Hepatocyte (in vitro differentiated cells): ENCODE measurements around the gene MRPL36. TPM values are rescaled to one million over a fixed set of nuclear protein-coding genes. Genes with fewer than 3 reads are reported as not detected.

Experiments
- DNase-seq: peaks from one replicate; pipeline ENCODE4 v3.0.0-alpha.2; 2016; ENCODE audit warnings: low spot score
- H2AFZ ChIP-seq: fragments of 200-600 bp; sonication (generic); 2 replicates; pipeline ENCODE4 v1.6.0; 2016; ENCODE audit warnings: antibody characterized with exemption, mild to moderate bottlenecking
- H3K27ac ChIP-seq: fragments of 200-600 bp; sonication (generic); 2 replicates; pipeline ENCODE4 v1.5.1; 2016; ENCODE audit warnings: mild to moderate bottlenecking
- H3K27me3 ChIP-seq: fragments of 200-600 bp; sonication (generic); 2 replicates; pipeline ENCODE4 v1.6.1; 2016
- H3K36me3 ChIP-seq: fragments of 200-600 bp; sonication (generic); replicated peaks from 2 replicates; pipeline ENCODE4 v1.5.1; 2016; ENCODE audit warnings: low read depth; ENCODE audit not compliant: insufficient read depth
- H3K4me1 ChIP-seq: fragments of 200-600 bp; sonication (generic); 2 replicates; pipeline ENCODE4 v1.5.1; 2016; ENCODE audit warnings: mild to moderate bottlenecking, moderate library complexity; ENCODE audit not compliant: insufficient read depth
- H3K4me2 ChIP-seq: fragments of 200-600 bp; sonication (generic); 2 replicates; pipeline ENCODE4 v1.6.0; 2016
- H3K4me3 ChIP-seq: fragments of 200-600 bp; sonication (generic); 2 replicates; pipeline ENCODE4 v1.5.1; 2016; ENCODE audit warnings: mild to moderate bottlenecking
- H3K79me2 ChIP-seq: fragments of 200-600 bp; sonication (generic); 2 replicates; pipeline ENCODE4 v1.6.0; 2017; ENCODE audit warnings: mild to moderate bottlenecking
- H3K9me2 ChIP-seq: fragments of 200-600 bp; sonication (generic); replicated peaks from 2 replicates; pipeline ENCODE4 v1.6.0; 2017; ENCODE audit warnings: mild to moderate bottlenecking; ENCODE audit not compliant: insufficient read depth
- H3K9me3 ChIP-seq: fragments of 200-600 bp; sonication (generic); 2 replicates; pipeline ENCODE4 v1.5.1; 2016; ENCODE audit warnings: low read depth, mild to moderate bottlenecking
- H4K20me1 ChIP-seq: fragments of 200-600 bp; sonication (generic); 2 replicates; pipeline ENCODE4 v1.6.0; 2016; ENCODE audit warnings: mild to moderate bottlenecking; ENCODE audit not compliant: insufficient read depth, poor library complexity, severe bottlenecking
- EZH2 ChIP-seq: fragments of 200-600 bp; sonication (generic); IDR thresholded peaks from 2 replicates; pipeline ENCODE4 v1.6.1; 2016; ENCODE audit warnings: antibody characterized with exemption, mild to moderate bottlenecking, borderline replicate concordance
- EZH2phosphoT487 ChIP-seq: fragments of 200-600 bp; sonication (generic); IDR thresholded peaks from one replicate; pipeline ENCODE4 v1.6.1; 2018; ENCODE audit warnings: antibody characterized with exemption, mild to moderate bottlenecking, low read depth, moderate library complexity; ENCODE audit not compliant: unreplicated experiment, severe bottlenecking
- WGBS: methylation state at CpG from one replicate; pipeline ENCODE4 v1.1.6; 2016; ENCODE audit warnings: low lambda C conversion rate; ENCODE audit errors: missing lambda C conversion rate; 5-methylcytosine and 5-hydroxymethylcytosine counted together
- polyA plus RNA-seq: library from polyadenylated mRNA; unstranded; fragments of >200 nt; fragmentation: Nextera tagmentation; extraction: Ambion mirVana; gene quantifications from 2 replicates; pipeline ENCODE4 v1.2.1, GENCODE V29; 2016
- total RNA-seq: library from RNA; depleted of rRNA; stranded (reverse); fragments of >200 nt; gene quantifications from 2 replicates; pipeline ENCODE4 v1.2.3, GENCODE V29; 2014
- TF ChIP-seq, protein P1 (sequence below): fragments of 200-600 bp; sonication (generic); IDR thresholded peaks from 2 replicates; pipeline ENCODE4 v1.5.1; 2016; ENCODE audit warnings: antibody characterized with exemption, mild to moderate bottlenecking; ENCODE audit not compliant: poor library complexity

MRPL36 gene
- total and polyA plus RNA-seq, 2 experiments from 2014 or later = 25.6 to 107 TPM

DNA sequence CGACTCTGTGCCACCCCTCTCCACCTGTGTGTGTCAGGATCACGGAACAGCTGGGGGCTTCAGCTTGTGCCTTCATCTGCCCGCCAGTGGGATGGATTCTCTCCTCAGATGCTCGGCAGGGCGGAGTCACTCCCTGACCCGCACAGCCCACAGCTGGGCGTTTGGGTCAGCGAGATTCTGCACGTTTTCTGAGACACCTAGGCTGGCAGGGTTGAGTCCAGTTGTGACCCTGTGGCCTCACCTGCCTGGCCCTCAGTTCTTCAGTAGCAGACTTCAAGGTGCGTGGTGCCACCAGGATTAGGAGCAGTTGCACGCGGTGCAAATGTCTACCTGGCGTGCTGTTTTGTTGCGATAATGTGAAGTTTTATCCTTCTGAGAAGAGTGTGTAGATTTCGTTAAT, 6.6 kb upstream of the MRPL36 start:
- peaks cover 2% of the 10 kb centered on the region for H4K20me1 ChIP-seq
- no peaks in the 10 kb centered on the region for H3K27me3 ChIP-seq
- no peaks in the 10 kb centered on the region for H3K36me3 ChIP-seq
- H3K4me3 ChIP-seq = no peak overlapping the region
- H3K9me2 ChIP-seq = no peaks in the 10 kb centered on the region
- no peaks in the 10 kb centered on the region for H3K9me3 ChIP-seq
- H3K27ac ChIP-seq = no peak overlapping the region
- no peak overlapping the region for H2AFZ ChIP-seq
- no peak for TF ChIP-seq EZH2
- TF ChIP-seq, protein P1, sequence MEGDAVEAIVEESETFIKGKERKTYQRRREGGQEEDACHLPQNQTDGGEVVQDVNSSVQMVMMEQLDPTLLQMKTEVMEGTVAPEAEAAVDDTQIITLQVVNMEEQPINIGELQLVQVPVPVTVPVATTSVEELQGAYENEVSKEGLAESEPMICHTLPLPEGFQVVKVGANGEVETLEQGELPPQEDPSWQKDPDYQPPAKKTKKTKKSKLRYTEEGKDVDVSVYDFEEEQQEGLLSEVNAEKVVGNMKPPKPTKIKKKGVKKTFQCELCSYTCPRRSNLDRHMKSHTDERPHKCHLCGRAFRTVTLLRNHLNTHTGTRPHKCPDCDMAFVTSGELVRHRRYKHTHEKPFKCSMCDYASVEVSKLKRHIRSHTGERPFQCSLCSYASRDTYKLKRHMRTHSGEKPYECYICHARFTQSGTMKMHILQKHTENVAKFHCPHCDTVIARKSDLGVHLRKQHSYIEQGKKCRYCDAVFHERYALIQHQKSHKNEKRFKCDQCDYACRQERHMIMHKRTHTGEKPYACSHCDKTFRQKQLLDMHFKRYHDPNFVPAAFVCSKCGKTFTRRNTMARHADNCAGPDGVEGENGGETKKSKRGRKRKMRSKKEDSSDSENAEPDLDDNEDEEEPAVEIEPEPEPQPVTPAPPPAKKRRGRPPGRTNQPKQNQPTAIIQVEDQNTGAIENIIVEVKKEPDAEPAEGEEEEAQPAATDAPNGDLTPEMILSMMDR = no peak
- WGBS = 95% methylated on average over 15 of the region's 15 CpGs
- peaks cover 45% of the 10 kb centered on the region for H3K79me2 ChIP-seq
- no peak overlapping the region for H3K4me2 ChIP-seq
- peaks cover 7% of the 10 kb centered on the region for H3K4me1 ChIP-seq
- no peak for DNase-seq

DNA sequence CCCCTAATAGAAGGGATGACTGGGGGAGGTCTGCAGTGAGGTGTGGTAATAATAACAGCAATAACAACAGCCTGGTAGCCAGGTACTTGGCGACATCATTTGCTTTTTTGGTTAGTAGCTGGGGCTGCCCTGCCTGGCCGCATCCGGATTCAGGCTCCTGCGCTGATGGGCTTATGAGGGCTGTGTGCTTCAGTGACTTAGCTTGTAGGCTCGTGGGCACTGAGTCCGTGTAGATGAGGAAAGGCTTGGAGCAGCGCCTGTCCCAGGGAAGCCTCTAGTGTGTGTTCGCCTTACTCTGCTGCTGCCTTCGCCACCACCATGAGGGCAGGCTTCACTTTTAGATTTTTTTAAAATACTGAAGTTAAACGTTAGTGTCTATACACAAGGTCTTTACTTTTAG, 6.1 kb upstream of the MRPL36 start:
- no peaks in the 10 kb centered on the region for H3K36me3 ChIP-seq
- no peak for TF ChIP-seq EZH2phosphoT487
- TF ChIP-seq, protein P1 = no peak
- no peak for TF ChIP-seq EZH2
- no peaks in the 10 kb centered on the region for H3K9me3 ChIP-seq
- peaks cover 7% of the 10 kb centered on the region for H3K4me1 ChIP-seq
- H3K9me2 ChIP-seq = no peaks in the 10 kb centered on the region
- H3K79me2 ChIP-seq = peaks cover 44% of the 10 kb centered on the region
- peaks cover 2% of the 10 kb centered on the region for H4K20me1 ChIP-seq
- H3K27ac ChIP-seq = no peak overlapping the region
- no peak overlapping the region for H3K4me3 ChIP-seq
- DNase-seq = no peak
- 98% methylated on average over 10 of the region's 10 CpGs for WGBS
- H2AFZ ChIP-seq = no peak overlapping the region
- H3K27me3 ChIP-seq = no peaks in the 10 kb centered on the region
- H3K4me2 ChIP-seq = no peak overlapping the region

DNA sequence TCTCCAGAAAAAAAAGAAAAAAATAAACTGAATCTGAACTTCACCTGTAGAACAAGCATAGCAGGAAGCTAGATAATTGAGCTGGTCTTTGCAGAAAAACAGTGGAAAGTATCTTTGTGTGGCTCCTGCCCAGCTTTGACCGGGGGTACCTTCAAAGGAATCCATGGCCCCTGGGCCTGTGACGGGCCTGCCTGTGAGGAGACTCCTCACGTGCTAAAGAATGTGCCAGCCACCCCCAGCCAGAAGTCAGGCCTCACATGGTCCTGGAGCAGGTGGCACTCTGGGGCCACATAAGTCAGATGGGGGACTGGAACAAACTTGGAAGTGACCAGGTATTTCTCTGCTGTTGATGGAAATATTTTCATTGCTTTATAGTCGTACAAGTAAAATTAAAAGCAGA, 5.7 kb upstream of the MRPL36 start:
- H3K9me2 ChIP-seq = no peaks in the 10 kb centered on the region
- WGBS = 96% methylated on average over 4 of the region's 4 CpGs
- no peaks in the 10 kb centered on the region for H3K9me3 ChIP-seq
- peaks cover 2% of the 10 kb centered on the region for H4K20me1 ChIP-seq
- H3K27me3 ChIP-seq = no peaks in the 10 kb centered on the region
- no peak overlapping the region for H2AFZ ChIP-seq
- peaks cover 7% of the 10 kb centered on the region for H3K4me1 ChIP-seq
- DNase-seq = no peak
- H3K36me3 ChIP-seq = no peaks in the 10 kb centered on the region
- H3K4me3 ChIP-seq = no peak overlapping the region
- H3K4me2 ChIP-seq = no peak overlapping the region
- H3K27ac ChIP-seq = no peak overlapping the region
- H3K79me2 ChIP-seq = peaks cover 45% of the 10 kb centered on the region
- TF ChIP-seq EZH2phosphoT487 (no peak), EZH2 (no peak)
- TF ChIP-seq, protein P1 = no peak
